ENCODE results near the gene ITPR2. TPM values are rescaled to one million over a fixed set of nuclear protein-coding genes. Genes with fewer than 3 reads are reported as not detected.

ITPR2 gene
- total and polyA plus RNA-seq, 2 of the 8 experiments (the other 6 are each of a cell fraction or from before 2014, with no cell fraction given): 4.1 to 48.3 TPM

DNA sequence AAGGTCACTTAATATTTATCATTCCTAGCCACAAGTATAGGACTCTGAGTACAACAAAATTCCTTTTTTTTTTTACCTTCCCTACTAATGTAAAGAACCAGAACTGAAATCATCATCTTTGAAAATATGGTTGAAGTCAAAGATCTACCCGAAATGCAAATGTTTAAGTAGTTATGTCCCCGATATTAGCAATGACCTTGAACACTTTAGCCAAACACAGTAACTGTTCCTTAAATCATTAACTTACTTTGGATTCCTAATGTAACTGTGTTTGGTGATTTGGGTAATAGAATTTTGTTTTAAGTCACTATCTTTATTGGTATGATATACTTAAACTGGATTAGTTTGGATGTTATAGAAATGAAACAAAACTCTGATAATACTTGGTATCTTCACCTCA is 14.4 kb downstream of the ITPR2 start:
- CTCF ChIA-PET (ENCODE audit: partially characterized antibody): no interaction called here
- Histone ChIP-seq H3K56ac (replicated peaks; ENCODE audit: insufficient read length, low read depth, low read length) (no peak overlapping the region), H3K23me2 (ENCODE audit: low read depth, low read length) (no peaks in the 10 kb centered on the region), H3K9ac (replicated peaks in 1 of 4; ENCODE audit: extremely low read depth in 1 of 4, low read depth in 3 of 4, low read length in 3 of 4) (no peak overlapping the region), H2BK12ac (ENCODE audit: low read depth, low read length) (no peak overlapping the region), H3K14ac (ENCODE audit: insufficient read length) (no peak overlapping the region), H3K27me3 (replicated peaks in 1 of 4; ENCODE audit: control insufficient read depth in 3 of 4, extremely low read depth in 1 of 4, insufficient read depth in 3 of 4, low read length in 3 of 4) (no peaks in the 10 kb centered on the region), H4K8ac (ENCODE audit: extremely low read depth, insufficient read depth, low read length) (no peak overlapping the region), H3K4ac (replicated peaks; ENCODE audit: insufficient read length, low read depth, low read length) (no peak overlapping the region), H3K4me3 (ENCODE audit: extremely low read depth in 1 of 4, insufficient read depth in 2 of 4, low read depth in 3 of 4, low read length in 4 of 4) (no peak overlapping the region), H3K79me2 (ENCODE audit: control insufficient read depth in 1 of 2, insufficient read depth in 2 of 2, low read length in 2 of 2) (peaks cover 0 to 36% of the 10 kb centered on the region in 2 experiments; a peak in 2 of 4 replicates), H3K4me1 (replicated peaks in 1 of 4; ENCODE audit: control insufficient read depth in 3 of 4, insufficient read depth in 4 of 4, low read length in 3 of 4) (peaks cover 1 to 5% (median 3%) of the 10 kb centered on the region in 4 experiments; a peak in 2 of 7 replicates), H4K91ac (replicated peaks; ENCODE audit: insufficient read length, low read length) (no peak overlapping the region), H2BK5ac (ENCODE audit: low read depth, low read length) (no peak overlapping the region), H3K18ac (ENCODE audit: extremely low read depth, low read length) (no peak overlapping the region), H3K79me1 (ENCODE audit: low read depth, low read length) (no peaks in the 10 kb centered on the region; the same call in 1 of the 2 replicates), H2BK15ac (ENCODE audit: low read length) (no peak overlapping the region), H3K27ac (ENCODE audit: low read depth, low read length) (no peak overlapping the region), H3K23ac (ENCODE audit: insufficient read length) (no peak overlapping the region), H2AK5ac (ENCODE audit: low read depth, low read length) (no peak overlapping the region), H4K20me1 (replicated peaks in 1 of 2; ENCODE audit: control insufficient read depth in 1 of 2, insufficient read depth in 2 of 2, low read length in 2 of 2) (no peaks in the 10 kb centered on the region), H2BK20ac (ENCODE audit: low read length) (no peak overlapping the region), H4K5ac (ENCODE audit: insufficient read length, low read depth, low read length) (no peak overlapping the region), H3K36me3 (ENCODE audit: control insufficient read depth in 2 of 4, insufficient read depth in 4 of 4, low read length in 3 of 4) (no peaks in the 10 kb centered on the region), H2AFZ (ENCODE audit: low read length) (no peak overlapping the region), H2BK120ac (replicated peaks; ENCODE audit: low read depth, low read length) (no peak overlapping the region), H3K9me3 (ENCODE audit: insufficient read depth in 2 of 2, low read depth in 1 of 2, low read length in 1 of 2) (no peaks in the 10 kb centered on the region), H3K4me2 (ENCODE audit: insufficient read depth in 1 of 2, low read depth in 2 of 2, low read length in 2 of 2) (no peak overlapping the region)
- DNase-seq (ENCODE audit: low read depth in 1 of 2, low spot score in 2 of 2): no peak
- TF ChIP-seq, protein P1, sequence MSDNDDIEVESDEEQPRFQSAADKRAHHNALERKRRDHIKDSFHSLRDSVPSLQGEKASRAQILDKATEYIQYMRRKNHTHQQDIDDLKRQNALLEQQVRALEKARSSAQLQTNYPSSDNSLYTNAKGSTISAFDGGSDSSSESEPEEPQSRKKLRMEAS (IDR thresholded peaks at IDR 0.05): no peak
- TF ChIP-seq SUZ12 (IDR thresholded peaks at IDR 0.05; ENCODE audit: low read length): no peak
- TF ChIP-seq CBX8 (IDR thresholded peaks at IDR 0.05; ENCODE audit: borderline replicate concordance, low read depth, low read length): no peak
- no peak for FAIRE-seq
- 89% methylated on average over 2 of the region's 2 CpGs; no CpG with 5 or more reads in 1 of the 2 experiments for WGBS, 2 experiments (ENCODE audit: extremely low coverage in 1 of 2, insufficient coverage in 1 of 2, insufficient read length in 1 of 2, insufficient replicate concordance in 2 of 2, low coverage in 1 of 2, low lambda C conversion rate in 2 of 2, missing lambda C conversion rate in 1 of 2)
- POLR2A ChIA-PET (ENCODE audit: partially characterized antibody): no interaction called here
